ENCODE measurements around the gene PLN. TPM values are rescaled to one million over a fixed set of nuclear protein-coding genes. Genes with fewer than 3 reads are reported as not detected.

Gene PLN
- total and polyA plus RNA-seq, 9 of the 15 experiments (the other 6 are each of a cell fraction or from before 2014, with no cell fraction given), result 0.03 to 0.30 (median 0.03) TPM; not detected in 6

DNA sequence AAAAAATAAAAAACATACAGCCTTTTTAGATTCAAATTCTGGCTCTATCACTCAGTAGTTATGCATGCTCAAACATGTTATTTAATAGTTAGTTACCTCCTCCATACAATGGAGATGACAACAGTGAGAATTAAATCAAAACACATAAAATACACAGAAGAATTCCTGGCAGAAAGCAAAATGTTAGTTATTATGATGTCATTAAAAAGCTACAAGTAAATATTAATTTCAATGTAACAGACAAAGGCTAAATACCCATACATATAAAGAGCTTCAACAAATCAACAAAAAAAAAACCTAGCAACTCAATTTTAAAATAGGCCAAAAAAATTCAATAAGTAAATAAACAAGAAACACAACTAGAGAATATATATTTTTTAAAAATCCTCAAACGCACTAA, 21.4 kb downstream of the PLN start:
- FAIRE-seq (no peak), DNase-seq (ENCODE audit: extremely low read depth in 1 of 4, low spot score in 3 of 4) (no peak), ATAC-seq (no peak)
- no peak overlapping the region for H3K27ac ChIP-seq (ENCODE audit: extremely low read depth, low read depth, low read length)
- no peak overlapping the region for H3K4me2 ChIP-seq (ENCODE audit: insufficient read depth, low read length)
- in situ Hi-C loops (cut with MboI), result no loop called here
- ChIA-PET CTCF (ENCODE audit: low intra/inter-chr PET ratio) (no interaction called here), POLR2A (no interaction called here)
- H3K36me3 ChIP-seq (ENCODE audit: control insufficient read depth, insufficient read depth, low read length), result peaks cover 11% of the 10 kb centered on the region; the same call in 2 of the 3 replicates
- no peaks in the 10 kb centered on the region; a peak in 1 of 5 replicates for H3K4me1 ChIP-seq (replicated peaks in 1 of 2; ENCODE audit: control insufficient read depth in 2 of 2, insufficient read depth in 2 of 2, low read length in 2 of 2)
- TF ChIP-seq ZFP36 (IDR thresholded peaks at IDR 0.05; ENCODE audit: low read depth, low read length, partially characterized antibody) (no peak), ZNF3 (CRISPR knock-in tag; IDR thresholded peaks at IDR 0.05) (no peak), MAFG (tag; conservative IDR thresholded peaks at IDR 0.05) (no peak)
- TF ChIP-seq, protein P1, sequence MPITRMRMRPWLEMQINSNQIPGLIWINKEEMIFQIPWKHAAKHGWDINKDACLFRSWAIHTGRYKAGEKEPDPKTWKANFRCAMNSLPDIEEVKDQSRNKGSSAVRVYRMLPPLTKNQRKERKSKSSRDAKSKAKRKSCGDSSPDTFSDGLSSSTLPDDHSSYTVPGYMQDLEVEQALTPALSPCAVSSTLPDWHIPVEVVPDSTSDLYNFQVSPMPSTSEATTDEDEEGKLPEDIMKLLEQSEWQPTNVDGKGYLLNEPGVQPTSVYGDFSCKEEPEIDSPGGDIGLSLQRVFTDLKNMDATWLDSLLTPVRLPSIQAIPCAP (CRISPR knock-in tag; IDR thresholded peaks at IDR 0.05; ENCODE audit: borderline replicate concordance), result no peak
- BruUV-seq (replicated peaks), result no TSS peak
- H2AFZ ChIP-seq (ENCODE audit: low read depth, low read length), result no peak overlapping the region
- 57% methylated on average over 1 of the region's 1 CpG for WGBS (ENCODE audit: insufficient coverage, low coverage, missing lambda C conversion rate)
- intact Hi-C loops (cut with micrococcal nuclease), result loop anchor here (5.0 kb wide), 1 partner anchor 168 kb away; no protein-coding TSS in a partner anchor
- no peaks in the 10 kb centered on the region for H3K9me1 ChIP-seq (ENCODE audit: control insufficient read depth, insufficient read depth, low read length)
- H3K9ac ChIP-seq (ENCODE audit: insufficient read depth in 1 of 2, low read depth in 2 of 2, low read length in 2 of 2), result no peak overlapping the region
- H3K27me3 ChIP-seq (ENCODE audit: control insufficient read depth in 2 of 2, insufficient read depth in 2 of 2, low read length in 2 of 2), result no peaks in the 10 kb centered on the region
- no peaks in the 10 kb centered on the region for H4K20me1 ChIP-seq (replicated peaks; ENCODE audit: control insufficient read depth, insufficient read depth, low read length)
- H3K79me2 ChIP-seq (ENCODE audit: control insufficient read depth, insufficient read depth, low read length), result no peaks in the 10 kb centered on the region
- H3K4me3 ChIP-seq, result no peak overlapping the region
- H3K9me3 ChIP-seq (replicated peaks; ENCODE audit: control insufficient read depth, insufficient read depth, low read depth, low read length), result peaks cover 7% of the 10 kb centered on the region; the same call in 1 of the 2 replicates

DNA sequence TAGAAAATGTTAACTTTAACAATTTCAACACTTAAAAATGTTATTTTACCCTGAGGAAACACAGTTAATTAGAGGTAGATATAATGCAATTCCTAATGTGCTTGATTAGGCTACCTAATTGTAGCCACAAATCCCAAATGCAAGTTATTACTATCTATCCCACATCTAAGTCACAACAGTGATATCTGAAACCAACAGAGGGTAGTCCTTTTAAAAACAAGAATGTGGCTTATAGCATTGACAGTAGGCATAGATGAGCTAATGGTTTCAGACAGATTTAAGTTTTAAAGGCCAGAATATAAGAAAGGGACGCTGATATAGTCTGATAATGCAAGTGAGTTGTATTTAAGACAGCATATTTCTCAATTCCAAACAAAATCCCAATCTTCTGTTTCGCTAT, 23.0 kb downstream of the PLN start:
- POLR2A ChIA-PET, result no interaction called here
- no peak for DNase-seq (ENCODE audit: extremely low read depth in 1 of 4, low spot score in 3 of 4)
- Histone ChIP-seq H3K27ac (ENCODE audit: extremely low read depth, low read depth, low read length) (no peak overlapping the region), H3K9me3 (replicated peaks; ENCODE audit: control insufficient read depth, insufficient read depth, low read depth, low read length) (peaks cover 9% of the 10 kb centered on the region; the same call in 1 of the 2 replicates), H2AFZ (ENCODE audit: low read depth, low read length) (no peak overlapping the region), H3K9ac (ENCODE audit: insufficient read depth in 1 of 2, low read depth in 2 of 2, low read length in 2 of 2) (no peak overlapping the region), H3K36me3 (ENCODE audit: control insufficient read depth, insufficient read depth, low read length) (peaks cover 3% of the 10 kb centered on the region), H3K4me1 (replicated peaks in 1 of 2; ENCODE audit: control insufficient read depth in 2 of 2, insufficient read depth in 2 of 2, low read length in 2 of 2) (no peaks in the 10 kb centered on the region; a peak in 1 of 5 replicates), H3K27me3 (ENCODE audit: control insufficient read depth in 2 of 2, insufficient read depth in 2 of 2, low read length in 2 of 2) (no peaks in the 10 kb centered on the region), H3K79me2 (ENCODE audit: control insufficient read depth, insufficient read depth, low read length) (no peaks in the 10 kb centered on the region), H3K4me2 (ENCODE audit: insufficient read depth, low read length) (no peak overlapping the region), H3K9me1 (ENCODE audit: control insufficient read depth, insufficient read depth, low read length) (no peaks in the 10 kb centered on the region), H4K20me1 (replicated peaks; ENCODE audit: control insufficient read depth, insufficient read depth, low read length) (no peaks in the 10 kb centered on the region), H3K4me3 (no peak overlapping the region)
- no TSS peak for BruUV-seq (replicated peaks)
- no peak for FAIRE-seq
- intact Hi-C loops (cut with micrococcal nuclease), result no loop called here
- CTCF ChIA-PET (ENCODE audit: low intra/inter-chr PET ratio), result no interaction called here
- in situ Hi-C loops (cut with MboI), result no loop called here
- WGBS (ENCODE audit: insufficient coverage, low coverage, missing lambda C conversion rate), result 74% methylated on average over 2 of the region's 2 CpGs
- ATAC-seq, result no peak
- TF ChIP-seq ZNF77 (CRISPR knock-in tag; IDR thresholded peaks at IDR 0.05) (no peak), ETV6 (IDR thresholded peaks at IDR 0.05; ENCODE audit: borderline replicate concordance in 1 of 2, low read depth in 2 of 2, low read length in 1 of 2) (no peak), ETV6 (CRISPR knock-in tag; IDR thresholded peaks at IDR 0.05; ENCODE audit: borderline replicate concordance) (no peak), STAG1 (CRISPR knock-in tag; IDR thresholded peaks at IDR 0.05; ENCODE audit: borderline replicate concordance) (no peak)
- TF ChIP-seq, protein P2, sequence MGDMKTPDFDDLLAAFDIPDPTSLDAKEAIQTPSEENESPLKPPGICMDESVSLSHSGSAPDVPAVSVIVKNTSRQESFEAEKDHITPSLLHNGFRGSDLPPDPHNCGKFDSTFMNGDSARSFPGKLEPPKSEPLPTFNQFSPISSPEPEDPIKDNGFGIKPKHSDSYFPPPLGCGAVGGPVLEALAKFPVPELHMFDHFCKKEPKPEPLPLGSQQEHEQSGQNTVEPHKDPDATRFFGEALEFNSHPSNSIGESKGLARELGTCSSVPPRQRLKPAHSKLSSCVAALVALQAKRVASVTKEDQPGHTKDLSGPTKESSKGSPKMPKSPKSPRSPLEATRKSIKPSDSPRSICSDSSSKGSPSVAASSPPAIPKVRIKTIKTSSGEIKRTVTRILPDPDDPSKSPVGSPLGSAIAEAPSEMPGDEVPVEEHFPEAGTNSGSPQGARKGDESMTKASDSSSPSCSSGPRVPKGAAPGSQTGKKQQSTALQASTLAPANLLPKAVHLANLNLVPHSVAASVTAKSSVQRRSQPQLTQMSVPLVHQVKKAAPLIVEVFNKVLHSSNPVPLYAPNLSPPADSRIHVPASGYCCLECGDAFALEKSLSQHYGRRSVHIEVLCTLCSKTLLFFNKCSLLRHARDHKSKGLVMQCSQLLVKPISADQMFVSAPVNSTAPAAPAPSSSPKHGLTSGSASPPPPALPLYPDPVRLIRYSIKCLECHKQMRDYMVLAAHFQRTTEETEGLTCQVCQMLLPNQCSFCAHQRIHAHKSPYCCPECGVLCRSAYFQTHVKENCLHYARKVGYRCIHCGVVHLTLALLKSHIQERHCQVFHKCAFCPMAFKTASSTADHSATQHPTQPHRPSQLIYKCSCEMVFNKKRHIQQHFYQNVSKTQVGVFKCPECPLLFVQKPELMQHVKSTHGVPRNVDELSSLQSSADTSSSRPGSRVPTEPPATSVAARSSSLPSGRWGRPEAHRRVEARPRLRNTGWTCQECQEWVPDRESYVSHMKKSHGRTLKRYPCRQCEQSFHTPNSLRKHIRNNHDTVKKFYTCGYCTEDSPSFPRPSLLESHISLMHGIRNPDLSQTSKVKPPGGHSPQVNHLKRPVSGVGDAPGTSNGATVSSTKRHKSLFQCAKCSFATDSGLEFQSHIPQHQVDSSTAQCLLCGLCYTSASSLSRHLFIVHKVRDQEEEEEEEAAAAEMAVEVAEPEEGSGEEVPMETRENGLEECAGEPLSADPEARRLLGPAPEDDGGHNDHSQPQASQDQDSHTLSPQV (IDR thresholded peaks at IDR 0.05), result no peak
- TF ChIP-seq, protein P3, sequence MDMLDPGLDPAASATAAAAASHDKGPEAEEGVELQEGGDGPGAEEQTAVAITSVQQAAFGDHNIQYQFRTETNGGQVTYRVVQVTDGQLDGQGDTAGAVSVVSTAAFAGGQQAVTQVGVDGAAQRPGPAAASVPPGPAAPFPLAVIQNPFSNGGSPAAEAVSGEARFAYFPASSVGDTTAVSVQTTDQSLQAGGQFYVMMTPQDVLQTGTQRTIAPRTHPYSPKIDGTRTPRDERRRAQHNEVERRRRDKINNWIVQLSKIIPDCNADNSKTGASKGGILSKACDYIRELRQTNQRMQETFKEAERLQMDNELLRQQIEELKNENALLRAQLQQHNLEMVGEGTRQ (CRISPR knock-in tag; IDR thresholded peaks at IDR 0.05), result no peak
